Measurements from ENCODE around the gene WFIKKN1.
"Not testable (repeated sequence)": the region's sequence is repeated elsewhere in the genome, so short reads cannot be mapped to it uniquely, and the experiment has no call there.

WFIKKN1 gene

DNA sequence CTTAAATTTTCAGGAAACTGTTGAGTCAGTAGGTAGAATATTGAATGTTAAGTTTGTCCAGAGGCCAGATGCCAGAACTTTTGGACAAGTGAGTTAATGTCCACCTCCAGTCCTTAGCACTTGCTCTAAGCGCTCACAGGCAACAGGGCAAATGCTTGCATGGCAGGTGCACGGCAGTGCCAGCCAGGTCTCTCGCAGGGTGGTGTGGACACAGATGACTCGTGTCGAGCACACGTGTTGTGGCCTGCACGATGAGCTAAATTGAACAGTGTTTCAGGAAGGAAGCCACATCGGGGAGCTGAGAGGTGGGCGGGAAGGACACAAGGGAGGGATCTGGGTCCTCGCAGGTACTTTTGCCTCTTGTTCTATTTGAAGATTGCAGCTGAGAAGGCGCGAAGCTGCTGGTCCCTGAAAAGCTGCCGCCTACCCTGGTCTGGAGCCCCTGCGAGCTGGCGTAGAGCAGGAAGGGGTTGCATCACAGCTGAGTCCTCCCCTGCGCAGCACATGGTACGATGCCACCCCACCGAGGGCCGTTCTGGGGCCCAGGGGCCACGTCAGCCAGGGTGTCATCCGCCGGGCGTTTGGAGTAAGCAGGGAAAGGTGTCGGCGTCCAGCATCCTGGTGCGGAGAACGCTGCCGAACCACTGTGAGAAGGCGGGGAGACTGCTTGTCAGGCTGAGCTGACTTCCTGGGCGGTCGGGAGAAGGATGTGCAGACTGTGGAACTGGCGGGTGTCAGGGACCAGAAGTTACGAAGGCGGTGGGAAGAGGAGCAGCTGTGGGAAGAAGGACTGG, 34.6 kb upstream of the WFIKKN1 start:
- no peak for DNase-seq (ENCODE audit: low spot score)

DNA sequence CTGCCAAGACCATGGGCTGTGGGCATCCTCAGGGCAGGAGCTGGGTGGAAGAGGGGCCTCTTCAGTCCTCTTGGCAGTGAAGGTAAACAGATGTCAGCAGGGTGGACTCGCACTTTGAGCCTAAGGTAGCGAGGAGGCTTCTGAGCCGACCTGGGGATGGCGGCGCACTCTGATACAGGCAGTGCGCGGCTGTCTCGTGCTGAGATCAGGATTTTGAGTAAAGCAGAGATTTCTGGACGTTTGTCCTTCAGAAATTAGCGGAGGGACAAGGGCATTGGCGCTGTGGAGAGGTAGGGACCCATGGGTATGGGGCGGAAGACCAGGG, 34.1 kb upstream of the WFIKKN1 start:
- DNase-seq (ENCODE audit: low spot score), result no peak

DNA sequence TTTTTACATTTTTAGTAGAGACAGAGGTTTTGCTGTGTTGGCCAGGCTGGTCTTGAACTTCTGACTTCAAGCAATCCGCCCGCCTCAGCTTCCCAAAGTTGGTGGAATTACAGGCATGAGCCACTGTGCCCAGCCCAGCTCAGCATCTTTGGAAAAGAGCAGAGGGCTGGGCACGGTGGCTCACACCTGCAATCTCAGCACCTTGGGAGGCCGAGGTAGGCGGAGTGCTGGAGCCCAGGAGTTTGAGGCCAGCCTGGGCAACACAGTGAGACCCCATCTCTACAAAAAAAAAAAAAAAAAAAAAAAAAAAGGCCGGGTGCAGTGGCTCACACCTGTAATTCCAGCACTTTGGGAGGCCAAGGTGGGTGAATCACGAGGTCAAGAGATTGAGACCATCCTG, 33.1 kb upstream of the WFIKKN1 start:
- DNase-seq (ENCODE audit: low spot score), result not testable (repeated sequence)

DNA sequence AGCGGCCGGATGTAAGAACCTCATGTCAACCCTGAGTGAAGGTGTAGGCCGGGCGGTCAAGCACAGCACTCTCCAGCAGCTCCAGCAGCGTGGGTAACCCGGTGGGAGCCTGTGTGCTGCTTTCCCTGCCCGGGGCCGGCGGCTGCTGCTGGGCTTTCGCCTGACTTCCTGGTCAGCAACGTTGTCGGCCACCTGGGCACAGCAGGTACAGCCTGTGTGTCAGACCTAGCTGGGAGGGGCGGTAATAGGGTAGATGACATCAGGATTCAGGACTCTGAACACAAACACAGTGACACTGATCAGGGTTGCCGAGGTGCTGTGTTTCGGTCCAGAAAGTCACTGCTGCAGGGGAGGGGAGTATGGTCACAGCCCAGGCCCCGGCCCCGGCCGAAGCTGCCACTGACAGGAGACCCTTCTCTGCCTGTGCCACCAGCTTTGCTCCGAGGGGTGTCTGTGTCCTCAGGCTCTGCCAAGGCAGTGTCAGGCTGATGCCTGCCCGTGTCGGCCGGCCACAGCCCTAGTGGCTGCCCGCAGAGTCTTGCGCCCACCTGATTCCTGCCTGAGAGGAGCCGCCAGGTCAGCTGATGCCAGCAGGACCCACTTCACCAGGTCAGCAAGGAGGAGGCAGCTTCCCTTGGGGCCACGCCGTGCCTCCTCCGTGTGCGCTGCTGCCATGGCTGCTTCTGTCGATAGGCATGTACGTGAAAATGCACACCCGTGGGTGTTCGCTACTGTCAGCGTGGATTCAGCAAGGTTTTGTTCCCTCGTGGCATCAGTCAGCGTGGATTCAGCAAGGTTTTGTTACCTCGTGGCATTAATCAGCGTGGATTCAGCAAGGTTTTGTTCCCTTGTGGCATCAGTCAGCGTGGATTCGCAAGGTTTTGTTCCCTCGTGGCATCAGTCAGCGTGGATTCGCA, 31.7 kb upstream of the WFIKKN1 start:
- DNase-seq (ENCODE audit: low spot score), result no peak

DNA sequence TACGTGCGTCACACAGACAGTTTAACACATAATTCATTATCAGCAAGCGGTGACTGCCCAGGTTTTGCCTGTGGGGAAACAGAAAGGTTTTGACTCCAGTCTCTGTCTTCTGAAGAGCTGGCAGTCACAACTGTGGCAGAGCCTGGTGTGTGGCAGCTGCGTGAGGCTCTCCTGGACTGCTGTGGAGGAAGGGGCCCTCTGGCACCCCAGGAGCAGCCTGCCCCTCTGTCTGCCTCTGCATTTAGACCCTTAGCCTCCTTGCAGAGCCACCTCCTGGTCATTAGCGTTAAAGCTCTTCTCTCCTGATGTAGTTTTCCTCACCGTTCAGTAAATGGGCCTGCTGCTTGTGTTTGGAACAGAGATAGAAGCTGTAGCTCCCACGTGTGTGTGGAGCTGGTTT, 30.0 kb upstream of the WFIKKN1 start:
- no peak for DNase-seq (ENCODE audit: low spot score)

DNA sequence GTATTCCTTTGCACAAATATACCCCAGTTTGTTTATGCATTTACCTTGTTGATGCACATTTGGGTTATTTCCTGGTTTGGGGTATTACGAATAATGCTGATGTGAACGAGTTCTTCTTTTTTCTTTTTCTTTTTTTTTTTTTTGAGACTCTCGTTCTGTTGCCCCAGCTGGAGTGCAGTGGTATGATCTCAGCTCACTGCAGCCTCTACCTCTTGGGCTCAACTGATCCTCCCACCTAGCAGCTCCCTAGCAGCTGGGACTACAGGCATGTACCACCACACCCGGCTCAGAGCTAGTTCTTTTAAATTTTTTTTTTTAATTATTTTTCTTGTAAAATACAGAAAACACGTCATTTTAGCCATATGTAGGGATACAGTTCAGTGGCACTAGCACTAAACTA, 26.9 kb upstream of the WFIKKN1 start:
- DNase-seq (ENCODE audit: low spot score), result no peak

DNA sequence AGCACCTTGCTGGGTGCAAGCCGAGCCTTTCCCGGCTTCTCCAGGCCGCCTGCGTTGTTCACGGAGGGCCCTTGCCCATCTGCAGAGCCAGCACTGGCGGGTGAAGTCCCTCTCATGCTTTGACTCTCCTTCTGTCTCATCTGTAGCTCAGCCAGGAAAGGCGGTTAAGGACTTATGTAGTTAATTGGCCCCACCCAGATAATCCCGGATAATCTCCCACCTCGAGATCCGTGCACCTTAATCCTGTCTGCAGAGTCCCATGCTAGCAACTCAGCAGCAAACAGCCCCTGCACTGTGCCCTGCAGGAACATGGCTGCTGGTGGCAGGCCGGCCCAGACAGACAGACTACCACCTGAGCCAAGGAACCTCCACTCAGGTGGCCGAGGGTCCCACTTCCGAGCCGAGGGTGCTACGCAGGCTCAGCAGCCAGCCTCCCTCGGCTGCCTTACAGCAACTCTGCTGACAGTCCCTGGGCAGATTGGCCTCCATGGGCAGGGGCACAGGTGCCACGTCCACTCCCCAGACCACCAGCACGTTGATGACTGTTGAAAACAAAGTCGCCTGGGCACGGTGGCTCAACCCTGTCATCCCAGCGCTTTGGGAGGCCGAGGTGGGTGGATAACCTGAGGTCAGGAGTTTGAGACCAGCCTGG, 24.0 kb upstream of the WFIKKN1 start:
- no peak for DNase-seq (ENCODE audit: low spot score)

DNA sequence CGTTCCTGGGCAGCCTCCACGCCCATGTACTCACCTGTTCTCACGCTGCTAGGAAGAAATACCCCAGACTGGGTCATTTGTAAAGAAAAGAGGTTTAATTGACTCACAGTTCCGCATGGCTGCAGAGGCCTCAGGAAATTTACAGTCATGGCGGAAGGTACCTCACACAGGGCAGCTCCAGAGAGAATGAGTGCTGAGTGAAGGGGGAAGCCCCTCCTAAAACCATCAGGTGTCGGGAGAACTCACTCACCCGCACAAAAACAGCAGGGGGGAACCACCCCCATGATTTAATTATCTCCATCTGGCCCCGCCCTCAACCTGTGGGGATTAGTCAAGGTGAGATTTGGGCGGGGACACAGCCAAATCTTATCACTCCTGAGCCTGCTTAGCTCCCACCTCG, 22.8 kb upstream of the WFIKKN1 start:
- no peak for DNase-seq (ENCODE audit: low spot score)

DNA sequence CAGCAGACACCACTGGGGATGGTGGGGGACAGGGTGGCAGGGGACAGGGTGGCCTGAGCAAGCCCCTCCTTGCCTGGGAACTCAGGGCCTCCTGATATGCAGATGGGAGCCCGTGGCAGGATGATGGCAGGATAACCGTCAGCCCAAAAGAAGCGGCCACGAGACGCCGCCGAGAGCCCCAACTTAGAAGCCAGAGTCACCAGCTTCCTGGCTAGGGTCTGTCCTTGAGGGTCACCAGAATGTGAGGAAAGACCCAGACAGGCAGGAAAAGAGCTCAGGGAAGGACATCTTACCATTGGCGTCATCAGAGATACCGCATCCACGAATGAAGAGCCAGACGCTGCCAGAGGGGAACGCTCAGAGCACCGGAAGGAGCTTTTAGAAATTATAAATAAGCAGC, 21.5 kb upstream of the WFIKKN1 start:
- no peak for DNase-seq (ENCODE audit: low spot score)

DNA sequence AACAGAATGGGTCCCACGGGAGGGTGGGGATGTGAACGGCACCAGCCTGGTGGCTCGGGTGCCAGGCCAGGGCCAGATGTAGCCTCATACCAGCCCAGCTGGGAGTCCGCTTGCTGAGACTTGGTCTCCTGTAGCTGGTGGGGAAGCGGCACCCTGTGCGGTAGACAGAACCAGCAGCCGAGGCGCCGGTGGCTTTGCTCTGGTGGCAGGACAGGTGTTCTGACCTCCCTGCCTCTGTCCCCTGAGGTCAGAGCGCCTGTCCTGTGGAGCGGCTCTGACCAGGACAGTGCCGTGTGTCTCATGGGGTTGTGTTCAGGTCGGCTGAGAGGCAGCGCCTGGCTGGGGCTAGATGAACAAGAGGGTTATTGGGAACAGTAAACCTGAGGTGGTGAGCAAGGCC, 20.8 kb upstream of the WFIKKN1 start:
- DNase-seq (ENCODE audit: low spot score), result no peak

DNA sequence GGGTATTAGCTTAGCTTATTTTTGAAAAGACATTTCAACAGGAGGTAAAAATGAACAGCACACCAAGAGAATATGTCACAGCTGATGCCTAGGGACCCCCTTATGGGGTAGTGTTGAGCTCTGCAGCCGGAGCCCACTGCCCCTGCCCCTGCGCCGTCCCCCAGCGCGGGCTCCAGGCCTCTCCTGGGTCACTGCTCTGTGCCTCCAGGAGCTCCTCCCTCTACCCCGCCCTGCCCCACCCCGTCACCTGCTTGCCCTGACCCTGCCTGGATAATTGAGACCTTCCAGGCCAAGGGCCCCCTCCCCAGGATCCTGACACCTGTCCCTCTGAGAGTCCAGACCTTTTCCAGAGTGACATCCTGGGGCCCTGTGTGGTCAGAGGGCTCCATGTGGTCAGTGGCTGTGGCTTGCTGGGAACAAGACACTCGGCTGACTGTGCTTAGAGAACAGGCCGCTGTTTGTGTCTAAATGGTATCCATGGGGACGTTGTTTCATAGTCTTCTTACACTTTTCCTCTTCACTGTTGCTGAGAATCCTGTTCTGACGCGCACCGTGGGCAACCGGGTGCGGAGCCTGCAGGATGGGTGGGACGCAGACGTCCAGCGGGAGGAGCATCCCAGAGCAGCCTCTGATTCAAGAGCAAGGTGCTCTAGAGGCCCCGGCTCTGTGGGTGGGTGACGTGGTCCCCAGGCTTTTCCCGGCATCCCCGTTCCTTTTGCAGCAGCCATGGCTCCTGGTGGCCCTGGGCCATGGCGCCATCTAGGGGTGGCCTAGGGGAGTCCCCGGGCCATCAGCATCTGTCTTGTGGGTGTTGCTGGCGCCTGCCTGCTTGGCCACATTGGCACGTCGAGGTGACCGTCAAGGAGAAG, 20.0 kb upstream of the WFIKKN1 start:
- DNase-seq (ENCODE audit: low spot score), result peak; percentile 67

DNA sequence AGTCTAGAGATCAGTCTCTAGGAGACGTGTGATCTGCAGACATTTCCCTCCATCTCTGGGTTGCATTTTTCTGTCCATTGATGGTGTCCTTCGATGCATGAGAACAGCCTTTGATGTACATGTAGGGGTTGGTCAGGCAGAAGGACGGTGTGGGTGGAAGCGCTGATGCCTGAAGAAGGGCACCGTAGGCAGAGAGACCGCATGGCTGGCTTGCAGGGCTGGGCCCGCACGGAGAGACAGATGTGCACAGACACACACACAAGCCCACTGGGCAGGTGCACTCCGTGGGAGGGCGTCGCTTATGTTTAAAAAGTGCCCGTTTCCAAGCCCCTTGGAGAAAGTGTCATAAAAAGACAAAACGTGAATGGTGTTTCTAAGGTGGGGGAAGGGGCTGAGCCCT, 15.7 kb upstream of the WFIKKN1 start:
- DNase-seq (ENCODE audit: low spot score), result no peak

DNA sequence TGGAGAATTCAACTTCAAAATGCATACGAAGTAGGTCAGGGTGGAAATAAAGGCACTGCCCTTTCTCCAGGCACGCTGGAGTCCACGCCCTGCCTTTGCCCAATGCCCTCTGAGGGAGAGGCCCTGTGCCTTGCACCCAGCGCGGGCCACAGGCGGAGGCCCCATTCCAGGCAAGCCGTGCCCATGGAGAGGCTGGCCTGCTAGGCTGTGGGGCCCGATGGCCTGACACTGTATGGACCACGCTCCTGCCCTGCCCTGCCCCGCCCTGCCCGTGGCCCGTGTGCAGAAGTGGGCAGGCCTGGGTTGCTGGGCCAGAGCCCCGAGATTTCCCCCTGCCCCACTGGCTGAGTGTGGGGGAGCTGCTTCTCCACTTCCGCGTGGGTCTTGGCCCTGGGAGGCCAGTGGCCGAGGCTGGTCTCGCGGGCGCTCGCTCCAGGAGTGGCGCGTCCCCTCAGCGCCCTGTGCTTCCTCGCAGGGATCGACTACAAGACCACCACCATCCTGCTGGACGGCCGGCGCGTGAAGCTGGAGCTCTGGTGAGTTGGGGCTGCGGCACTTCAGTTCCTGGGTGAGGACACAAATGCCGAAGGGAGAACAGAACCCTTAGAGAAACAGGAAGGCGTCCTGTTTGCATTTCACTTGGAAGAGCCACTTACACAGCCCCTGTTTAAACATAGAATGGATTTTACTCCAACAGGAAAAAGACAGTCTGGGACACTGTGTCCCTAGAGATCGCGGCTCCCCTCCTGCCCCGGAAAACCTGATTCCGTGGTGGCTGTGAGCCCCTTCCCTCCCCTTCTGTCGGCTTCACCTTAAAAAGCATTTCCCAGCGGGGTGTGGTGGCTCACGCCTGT, 13.8 kb upstream of the WFIKKN1 start:
- no peak for DNase-seq (ENCODE audit: low spot score)

DNA sequence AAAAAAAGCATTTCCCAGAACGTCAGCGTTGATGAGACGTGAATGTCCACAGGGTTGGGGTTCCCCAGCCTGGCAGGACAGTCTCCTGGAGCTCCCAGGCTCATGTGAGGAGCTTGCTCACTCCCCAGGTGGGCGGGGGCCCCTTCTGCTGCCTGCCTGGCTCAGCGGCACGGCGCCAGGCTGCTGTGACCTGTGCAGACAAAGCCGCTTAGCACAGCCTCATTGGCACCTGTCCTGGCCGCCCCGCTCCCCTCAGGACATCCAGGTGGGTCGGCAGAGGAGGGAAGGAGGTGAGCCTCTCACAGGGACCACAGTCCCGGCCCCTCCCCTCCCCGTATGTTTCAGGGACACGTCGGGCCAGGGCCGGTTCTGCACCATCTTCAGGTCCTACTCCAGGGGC, 12.9 kb upstream of the WFIKKN1 start:
- no peak for DNase-seq (ENCODE audit: low spot score)

DNA sequence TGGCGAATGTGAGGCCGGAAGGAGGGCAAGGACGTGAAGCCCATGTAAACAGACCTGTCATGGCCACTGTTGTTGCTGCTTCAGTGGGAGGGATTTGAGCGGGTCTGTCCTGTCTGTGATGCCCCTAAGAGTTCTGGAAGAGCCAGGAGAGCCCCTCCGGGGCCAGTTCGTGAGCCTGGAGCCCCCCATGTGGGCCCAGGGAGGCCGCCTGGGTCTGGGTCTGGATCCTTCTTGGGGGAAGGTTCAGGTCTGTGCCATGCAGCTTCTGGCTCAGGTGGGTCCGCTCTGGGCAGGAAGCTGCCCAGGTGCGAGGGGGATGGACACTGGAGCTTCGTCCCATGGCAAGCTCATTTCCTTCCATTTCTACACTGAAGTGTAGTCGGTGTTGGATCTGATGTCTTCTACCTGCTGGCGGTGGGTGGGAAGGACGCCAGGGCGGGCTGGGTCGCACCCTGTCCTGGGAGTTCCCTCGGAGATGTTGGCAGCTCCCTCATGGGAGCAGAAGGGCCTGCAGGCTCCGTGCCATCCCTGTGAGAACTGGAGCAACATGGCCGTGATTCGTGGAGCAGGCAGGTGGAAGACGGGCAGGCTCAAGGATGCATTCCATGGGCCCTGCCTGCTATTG, 11.2 kb upstream of the WFIKKN1 start:
- no peak for DNase-seq (ENCODE audit: low spot score)

DNA sequence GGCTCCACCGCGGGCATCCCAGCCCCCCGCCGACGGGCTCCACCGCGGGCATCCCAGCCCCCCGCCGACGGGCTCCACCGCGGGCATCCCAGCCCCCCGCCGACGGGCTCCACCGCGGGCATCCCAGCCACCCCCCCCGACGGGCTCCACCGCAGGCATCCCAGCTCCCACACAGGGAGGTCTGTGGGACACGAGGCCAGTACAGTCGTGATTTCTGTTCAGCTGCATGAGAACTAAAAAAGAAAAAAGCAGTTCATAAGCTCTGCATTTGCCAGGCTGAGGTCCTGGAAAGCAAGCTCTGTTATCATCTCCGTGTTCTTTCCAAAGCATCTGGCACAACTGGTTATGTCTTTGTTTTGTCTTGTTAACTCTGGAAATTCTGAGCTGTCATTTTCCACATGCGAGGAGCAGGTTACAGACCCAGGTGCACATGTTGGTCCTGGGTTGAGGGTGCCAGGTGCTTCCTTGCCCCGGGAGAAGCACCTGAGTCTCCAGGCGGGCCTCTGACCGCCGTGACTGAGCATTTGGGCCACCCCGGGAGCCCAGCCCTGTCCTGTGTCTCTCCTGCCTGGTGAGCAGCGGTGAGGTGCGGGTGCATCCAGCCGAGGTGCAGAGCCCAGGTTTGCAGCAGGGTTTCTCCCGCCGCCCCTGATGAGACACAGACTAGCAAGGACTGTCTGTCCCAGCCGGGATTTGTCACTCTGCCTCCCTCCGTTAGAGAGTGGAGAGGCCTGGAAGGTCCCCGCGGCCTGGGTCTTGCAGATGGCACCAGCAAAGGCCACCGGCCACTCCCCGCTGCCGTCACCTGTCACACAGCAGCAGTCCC, 9.9 kb upstream of the WFIKKN1 start:
- no peak for DNase-seq (ENCODE audit: low spot score)

DNA sequence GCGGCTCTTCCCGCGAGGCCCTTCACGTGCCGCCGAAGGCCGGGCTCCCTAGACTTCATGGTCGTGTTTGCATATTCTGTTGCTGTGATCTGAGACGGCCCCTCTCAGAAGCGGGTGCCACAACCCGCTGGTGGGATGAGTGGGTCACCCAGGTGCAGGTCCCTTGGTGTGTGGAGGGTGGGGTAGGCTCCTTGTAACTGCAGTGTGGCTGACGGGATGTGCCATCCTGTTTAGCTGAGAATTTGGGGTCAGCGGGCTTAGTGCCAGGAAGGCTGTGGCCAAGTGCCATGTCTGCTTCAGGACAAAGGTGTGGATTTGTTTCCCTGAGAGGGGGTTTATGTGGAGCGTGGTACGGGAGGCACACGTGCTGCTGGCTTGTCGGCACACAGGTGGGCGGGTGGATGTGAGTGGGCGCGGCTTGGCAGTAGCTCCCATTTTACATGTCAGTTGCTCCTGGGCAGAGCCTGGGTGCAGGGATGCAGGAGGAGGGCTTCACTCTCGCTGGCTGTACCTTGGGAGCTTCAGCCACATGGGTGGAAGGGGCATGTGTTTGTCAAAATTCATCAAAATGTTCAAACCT, 9.2 kb upstream of the WFIKKN1 start:
- DNase-seq (ENCODE audit: low spot score), result no peak

DNA sequence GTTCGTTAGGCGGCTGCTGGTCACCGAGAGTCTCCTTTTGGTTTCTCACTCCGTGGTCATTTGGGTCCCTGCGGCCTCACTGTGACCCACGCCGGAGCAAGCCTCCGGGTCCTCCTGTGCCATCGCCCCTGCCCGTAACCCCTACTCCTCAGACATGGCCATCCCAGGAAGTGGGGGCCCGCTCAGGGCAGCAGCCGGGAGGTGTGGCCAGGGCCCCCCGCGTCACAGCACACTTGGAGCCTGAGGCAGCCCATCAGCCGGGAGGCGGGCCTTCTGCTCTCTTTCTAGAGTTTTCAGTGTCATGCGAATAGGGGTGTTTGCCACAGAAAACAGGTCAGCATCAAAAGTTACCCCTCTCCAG, 7.9 kb upstream of the WFIKKN1 start:
- no peak for DNase-seq (ENCODE audit: low spot score)

DNA sequence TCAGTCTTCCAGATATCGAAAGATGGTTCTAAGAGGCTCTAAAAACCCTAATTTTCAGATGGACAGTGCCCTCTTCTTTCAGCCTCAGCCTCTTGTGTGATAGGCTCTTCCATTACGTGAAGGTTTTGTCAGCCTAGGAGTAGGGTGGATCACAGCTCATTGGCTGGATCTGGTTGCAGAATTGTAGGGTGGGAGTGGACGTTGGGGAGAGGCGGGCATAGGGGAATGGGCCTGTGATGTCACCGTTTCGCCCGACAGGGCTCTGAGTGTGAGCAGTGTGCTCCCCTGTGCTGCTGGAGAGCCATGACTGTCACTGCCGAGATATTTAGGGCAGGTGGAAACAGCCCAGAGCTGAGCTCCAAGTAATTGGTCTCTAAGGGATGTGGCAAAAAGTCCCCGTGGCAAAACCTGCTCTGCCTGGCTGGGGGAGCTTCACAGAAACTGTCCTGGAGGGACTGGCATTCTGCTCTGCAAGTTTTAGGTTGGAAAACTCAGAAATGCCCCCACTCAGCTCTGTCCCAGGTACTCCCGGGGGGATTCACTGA, 6.2 kb upstream of the WFIKKN1 start:
- no peak for DNase-seq (ENCODE audit: low spot score)
